Body of pancreas (tissue), 4 donors: ENCODE data around the gene WNT5B.

Experiments
- CTCF ChIP-seq, 7 experiments: fragments of 450-650 bp in 4 of 7; fragments of 200-600 bp in 3 of 7; sonication (generic) in 3 of 7; IDR thresholded peaks; one replicate each; pipeline ENCODE4 v1.5.1; 2016 to 2019; ENCODE audit warnings: antibody characterized with exemption in 7 of 7
- POLR2A ChIP-seq, 3 donors: fragments of 450-650 bp; IDR thresholded peaks; one replicate each; pipeline ENCODE4 v1.6.1; 2016; ENCODE audit warnings: antibody characterized with exemption in 3 of 3, mild to moderate bottlenecking in 2 of 3

DNA sequence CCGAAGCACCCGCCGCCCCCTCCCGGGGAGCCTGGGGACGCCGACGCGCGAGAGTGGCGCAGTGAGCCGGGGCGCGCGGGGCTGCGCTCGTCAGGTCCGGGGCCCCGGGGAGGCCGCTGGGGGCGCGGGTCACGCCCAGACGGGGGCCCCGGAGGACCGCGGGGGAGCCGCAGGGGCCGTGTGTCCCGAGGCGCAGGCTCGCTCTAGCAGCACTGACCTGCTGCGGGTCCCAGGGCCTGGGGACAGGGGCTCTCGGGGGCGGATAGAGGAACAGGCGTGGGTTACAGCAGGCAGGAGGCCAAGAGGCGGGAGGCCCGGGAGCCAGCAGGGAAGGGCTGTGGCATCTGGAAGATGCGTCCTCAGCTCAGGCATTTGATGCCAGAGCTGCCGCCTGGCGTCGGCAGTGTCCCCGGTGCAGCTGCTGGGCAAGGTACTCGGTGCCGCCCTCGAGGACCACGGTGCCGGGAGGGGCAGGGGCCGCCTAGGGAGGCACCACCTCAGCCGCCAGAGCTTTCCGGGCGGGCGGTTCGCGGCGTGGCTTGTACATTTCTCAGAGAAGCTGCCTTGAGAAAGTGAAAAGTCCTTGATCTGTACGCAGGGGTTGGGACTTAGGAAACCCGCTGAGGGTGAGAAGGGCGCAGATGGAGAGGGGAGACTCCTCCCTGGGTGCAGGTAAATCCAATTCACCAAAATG is 1.2 kb downstream of the WNT5B start:
- TF ChIP-seq CTCF (IDR thresholded peaks at IDR 0.05) (peak in 3 of 7 experiments; percentile 19 to 21 (median 20)), POLR2A (IDR thresholded peaks at IDR 0.05) (no peak)
